ENCODE measurements around the gene TTN.

Gene TTN

DNA sequence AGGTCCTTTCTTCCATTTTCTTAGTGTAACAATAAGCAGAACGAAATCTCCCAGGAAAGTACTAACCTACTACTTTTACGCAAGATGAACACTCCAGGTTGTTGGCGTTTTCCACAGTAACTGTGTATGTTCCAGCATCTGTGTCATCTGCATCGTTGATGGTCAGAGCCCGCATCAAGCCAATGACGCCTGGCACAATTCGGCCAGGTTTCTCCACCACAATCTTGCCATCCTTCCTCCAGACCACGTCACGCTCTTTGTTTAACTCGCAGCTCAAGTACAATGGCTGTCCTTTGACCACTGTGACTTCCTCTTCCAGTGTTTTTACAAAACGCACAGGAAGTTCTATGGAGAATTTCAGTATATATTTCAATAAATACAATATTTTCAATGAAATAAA lies 171.3 kb downstream of the TTN start:
- DNase-seq, result no peak

DNA sequence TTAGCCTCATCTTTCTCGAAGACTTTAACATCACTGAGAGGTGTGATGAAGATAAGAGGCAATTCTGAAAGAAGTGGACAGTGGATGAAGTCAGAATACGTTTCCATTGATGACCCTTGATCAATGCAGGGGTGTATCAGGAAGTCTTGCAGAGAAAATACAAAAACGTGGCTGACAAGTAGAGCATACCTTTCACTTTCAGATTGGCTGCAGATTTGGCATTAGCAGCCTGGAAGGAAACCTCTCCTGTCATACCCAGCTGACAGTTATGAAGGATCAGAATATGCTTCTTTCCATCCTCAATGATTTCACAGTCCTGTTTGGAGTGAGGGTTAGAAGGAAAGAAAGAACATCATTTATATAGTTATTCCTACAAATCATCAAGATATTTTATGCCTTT lies 174.5 kb downstream of the TTN start:
- DNase-seq, result no peak

DNA sequence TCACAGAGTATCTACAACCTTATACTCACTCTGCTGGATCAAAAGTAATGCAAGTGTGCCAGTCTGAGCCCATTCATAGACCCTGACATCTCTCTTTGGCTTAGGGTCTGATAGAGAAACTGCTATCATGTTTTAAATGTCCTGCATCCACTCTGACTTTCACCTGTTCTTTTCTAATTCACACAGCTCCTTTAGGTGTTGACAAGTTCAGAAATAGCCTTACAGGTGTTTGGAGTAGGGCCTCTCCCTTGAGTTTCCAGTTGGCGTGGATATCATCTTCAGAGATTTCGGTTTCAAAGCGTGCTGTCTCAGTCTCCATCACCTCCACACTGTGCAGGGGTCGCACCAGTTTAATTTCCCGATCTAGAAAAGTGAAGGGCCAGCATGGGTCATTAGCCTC lies 176.6 kb downstream of the TTN start:
- DNase-seq, result no peak

DNA sequence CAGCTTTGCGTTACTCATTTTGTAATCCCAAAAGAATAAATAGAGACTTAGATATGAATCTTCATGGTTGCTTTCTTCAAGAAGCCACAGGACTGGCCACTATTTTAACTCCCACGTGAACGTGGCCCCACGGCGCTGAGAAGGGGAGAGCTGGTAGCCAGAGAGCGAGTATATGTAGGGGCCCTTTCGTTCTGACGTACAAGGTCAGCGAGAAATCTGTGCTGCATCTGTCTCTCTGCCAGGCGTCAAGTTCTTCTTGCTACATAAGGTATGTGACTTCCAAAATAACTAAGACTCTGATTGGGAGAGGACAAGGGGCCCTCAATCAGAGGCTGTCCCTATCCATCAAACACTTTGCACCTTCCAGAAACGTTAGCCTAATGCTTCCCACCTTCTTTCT lies 177.8 kb downstream of the TTN start:
- DNase-seq, result no peak

DNA sequence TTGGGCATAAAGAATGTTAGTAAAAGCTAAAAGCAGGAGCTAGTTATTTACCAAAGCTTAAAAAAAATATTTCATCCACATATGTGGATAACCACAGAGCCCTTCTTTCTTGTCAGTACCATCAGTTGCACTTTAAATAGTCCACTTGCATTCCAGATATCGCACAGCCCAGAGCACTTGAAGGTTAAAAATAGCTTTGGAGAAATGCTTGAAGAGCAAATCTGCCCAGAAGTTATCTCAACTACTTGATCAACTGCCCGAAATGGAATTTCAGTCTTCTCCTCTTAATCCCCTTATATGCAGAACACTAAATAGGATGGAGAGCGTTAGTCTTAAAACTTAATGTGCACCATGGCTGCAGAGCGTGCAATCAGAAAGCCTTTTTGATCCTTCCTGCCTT lies 178.6 kb downstream of the TTN start:
- DNase-seq, result no peak

DNA sequence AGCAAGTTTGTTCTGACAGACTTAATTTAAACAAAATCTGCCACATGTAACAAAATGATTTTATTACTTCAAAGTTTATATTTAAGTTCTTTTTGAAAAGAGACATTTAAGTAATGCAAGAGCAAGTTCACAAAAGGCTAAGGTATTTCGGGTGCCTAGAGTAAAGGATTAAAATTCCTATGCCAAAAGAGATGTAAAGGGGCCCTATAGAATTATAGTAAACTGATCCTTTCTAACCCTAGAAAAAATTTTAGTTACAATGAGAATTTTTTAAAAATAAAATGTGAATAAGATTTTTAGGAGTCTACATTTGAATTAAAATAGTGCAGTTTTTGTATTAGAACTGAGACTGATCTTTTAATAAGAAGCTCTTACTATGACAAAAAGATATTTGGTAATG lies 179.8 kb downstream of the TTN start:
- DNase-seq, result no peak

DNA sequence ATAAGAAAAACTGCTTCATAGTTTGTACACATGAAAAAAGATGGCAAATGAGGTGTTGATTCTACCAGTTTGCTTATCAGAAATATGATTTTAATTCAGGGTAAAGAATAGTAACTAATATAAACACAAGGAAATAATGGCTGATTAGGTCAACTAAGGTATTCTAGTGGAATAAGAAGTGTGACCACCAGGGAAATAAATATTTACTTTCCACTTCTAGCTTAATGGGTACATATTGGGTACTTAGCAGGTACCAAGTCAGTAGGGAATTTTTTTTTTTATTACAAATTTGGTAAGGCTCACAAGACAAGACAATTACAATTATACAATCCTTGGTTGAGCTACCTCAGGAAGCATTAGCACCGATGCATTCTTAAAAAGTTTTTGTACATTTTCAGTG lies 191.3 kb downstream of the TTN start:
- no peak for DNase-seq

DNA sequence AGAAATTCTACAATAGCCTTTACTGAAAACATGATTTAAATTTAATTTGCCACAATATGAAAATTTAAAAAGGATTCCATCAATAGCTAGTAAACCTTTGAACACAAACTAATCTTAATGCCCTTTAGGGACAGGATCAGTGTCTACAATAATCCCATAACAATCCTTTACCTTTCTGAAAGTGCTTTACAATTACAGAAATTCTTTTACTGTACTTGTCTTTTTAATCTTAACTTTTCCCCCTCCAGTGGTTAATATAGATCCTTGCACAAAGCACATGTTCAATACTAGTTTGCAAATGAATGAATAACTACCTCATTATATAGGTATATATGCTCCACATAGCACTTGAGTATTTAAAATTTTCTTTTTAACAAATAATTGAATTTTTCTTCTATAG lies 204.3 kb downstream of the TTN start:
- no peak for DNase-seq

DNA sequence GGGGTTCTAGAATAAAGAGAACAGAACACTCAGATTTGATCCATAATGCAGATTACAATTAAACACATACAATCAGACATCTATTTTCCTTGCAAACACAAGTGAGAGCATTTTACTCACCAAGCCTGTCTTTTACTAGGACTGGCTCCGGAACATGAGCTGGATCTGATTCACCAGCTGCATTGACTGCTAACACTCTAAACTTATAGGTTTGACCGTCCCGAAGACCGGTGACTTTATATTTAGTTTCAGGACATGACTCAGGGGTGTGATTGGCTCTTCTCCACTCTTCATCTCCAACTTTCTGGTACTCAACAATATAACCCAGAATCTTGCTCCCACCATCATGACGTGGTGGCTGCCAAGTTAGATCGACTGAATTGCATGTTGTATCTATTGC lies 214.6 kb downstream of the TTN start:
- no peak for DNase-seq

DNA sequence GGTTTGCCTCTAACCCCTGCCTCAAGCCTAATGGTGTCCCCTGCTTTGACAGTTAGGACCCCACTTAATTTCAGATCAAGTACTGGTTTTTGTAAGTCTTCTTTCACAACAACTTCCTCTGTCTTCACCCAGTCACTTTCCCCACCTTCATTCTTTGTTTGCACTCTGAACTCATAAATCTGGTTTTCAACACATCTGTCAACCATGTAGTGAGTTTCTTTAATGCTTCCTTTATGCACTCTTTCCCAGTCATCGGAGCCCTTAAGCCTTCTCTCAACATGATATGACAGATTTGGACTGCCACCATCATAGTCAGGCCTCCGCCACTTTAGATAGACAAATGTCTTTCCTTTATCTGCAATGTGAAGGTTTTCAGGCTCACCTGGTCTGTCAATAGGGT lies 217.9 kb downstream of the TTN start:
- DNase-seq, result no peak

DNA sequence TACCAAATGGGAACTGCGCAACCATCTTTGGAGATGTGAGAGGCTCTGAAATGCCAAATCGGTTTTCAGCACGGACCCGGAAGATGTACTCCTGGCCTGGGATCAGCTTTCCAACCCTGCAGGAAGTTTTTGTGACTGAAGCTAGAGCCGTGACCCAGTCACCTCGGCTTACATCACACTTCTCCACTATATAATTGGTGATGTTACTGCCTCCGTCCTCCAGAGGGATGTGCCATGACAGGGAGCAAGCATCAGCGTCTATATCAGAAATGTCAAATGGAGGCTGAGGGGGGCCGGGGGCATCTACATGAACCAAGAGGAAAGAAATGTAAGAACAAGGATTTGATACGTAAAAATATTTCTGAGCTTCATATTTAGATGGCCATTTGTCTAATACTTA lies 222.6 kb downstream of the TTN start:
- DNase-seq, result no peak

DNA sequence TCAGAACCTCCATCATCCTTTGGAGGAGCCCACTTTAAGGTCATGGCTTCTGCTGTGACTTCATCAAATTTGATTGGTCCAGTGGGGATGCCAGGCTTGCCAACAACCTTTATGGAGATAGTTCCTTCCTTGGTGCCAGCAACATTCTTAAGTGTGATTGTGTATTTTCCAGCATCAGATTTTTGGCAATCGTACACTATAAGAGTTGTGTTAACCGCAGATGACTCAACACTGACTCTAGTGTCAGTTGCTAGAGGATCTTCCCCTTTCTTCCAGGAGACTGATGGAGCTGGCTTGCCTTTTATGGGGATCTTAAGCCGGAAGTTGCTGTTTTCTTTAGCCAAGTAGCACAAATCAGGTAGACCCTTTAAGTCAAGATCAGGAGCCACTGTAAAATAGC lies 228.2 kb downstream of the TTN start:
- DNase-seq, result no peak

DNA sequence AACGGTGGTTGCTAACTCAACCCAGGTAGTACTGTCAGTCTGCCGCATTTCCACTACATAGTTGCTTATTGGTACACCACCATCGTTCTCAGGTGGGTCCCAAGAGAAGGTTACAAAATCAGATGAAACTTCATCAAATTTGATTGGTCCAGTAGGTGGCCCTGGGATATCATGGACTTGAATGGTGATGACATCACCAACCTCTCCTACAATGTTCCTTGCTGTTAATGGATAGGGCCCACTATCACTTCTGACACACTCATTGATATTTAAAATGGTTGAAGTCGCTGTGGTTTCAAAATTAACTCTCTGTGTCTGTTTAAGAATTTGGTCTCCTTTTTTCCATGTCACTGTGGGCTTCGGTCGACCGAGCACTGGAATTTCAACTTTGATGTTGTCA lies 232.4 kb downstream of the TTN start:
- no peak for DNase-seq

DNA sequence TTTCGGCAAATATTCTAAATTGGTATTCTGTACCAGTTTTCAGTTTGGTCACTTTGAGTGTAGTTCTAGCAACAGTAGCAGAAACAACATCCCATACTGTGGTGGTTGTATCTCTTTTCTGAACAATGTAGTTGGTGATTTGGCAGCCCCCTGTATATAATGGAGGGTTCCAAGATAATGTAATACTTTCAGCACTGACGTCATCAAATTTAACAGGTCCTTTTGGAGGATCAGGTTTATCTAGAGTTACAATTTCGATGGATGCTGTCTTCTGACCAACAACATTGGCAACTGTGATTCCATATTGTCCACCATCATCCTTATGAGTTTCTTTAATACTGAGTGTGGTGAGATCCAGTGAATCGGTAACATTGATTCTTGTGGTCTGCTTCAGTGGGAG lies 239.0 kb downstream of the TTN start:
- no peak for DNase-seq

DNA sequence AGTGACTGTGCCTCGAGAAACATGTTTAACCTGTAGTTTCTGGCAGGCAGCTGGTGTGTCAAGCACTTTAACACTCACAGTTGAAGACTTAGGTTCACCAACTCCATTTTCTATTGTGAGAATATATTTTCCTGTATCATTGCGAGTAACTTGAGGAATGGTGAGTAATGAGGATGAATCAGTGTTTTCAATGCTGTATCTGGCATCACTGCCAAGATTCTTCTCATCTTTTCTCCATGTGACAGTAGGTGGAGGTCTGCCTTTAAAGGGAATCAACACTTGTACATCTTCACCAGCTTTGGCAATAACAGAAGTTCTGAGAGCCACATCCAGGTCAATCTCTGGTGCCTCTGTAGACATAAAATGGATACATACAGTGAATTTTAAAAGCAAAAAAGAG lies 254.2 kb downstream of the TTN start:
- no peak for DNase-seq

DNA sequence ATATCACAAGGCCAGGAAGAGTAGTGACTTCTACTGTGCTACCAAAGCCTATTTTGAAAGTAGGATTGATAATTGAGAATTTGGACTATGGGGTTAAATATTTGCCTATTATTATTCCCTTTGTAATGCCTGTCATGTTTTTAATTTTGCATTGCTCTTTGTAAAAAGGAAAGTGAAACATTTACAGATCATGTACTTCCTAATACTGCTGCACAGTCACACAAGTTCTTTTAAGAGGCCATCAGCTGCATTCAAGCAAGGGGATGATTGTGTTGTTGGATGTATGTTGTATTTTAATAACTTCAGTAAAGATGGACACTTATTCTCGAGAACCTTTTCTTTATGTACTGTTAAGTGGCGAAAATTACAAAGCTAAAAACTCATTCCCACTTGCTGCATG lies 256.9 kb downstream of the TTN start:
- DNase-seq, result no peak

DNA sequence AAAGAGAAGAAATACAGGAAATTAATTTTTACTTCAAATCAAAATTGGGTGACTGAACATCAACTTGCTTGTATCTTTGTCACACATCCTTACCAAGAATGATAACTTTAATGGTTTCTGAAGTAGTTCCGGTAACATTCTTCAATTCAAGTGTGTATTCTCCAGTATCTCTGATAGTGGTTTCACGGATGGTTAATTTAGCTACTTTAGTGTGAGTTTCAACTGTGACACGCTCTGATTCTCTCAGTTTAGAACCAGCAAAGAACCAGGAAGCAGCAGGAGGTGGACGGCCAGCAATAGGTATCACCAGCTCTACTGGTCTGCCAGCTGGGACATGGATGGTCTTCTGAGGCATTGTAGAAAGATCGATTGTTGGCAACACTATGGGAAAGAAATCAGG lies 264.7 kb downstream of the TTN start:
- DNase-seq, result no peak

DNA sequence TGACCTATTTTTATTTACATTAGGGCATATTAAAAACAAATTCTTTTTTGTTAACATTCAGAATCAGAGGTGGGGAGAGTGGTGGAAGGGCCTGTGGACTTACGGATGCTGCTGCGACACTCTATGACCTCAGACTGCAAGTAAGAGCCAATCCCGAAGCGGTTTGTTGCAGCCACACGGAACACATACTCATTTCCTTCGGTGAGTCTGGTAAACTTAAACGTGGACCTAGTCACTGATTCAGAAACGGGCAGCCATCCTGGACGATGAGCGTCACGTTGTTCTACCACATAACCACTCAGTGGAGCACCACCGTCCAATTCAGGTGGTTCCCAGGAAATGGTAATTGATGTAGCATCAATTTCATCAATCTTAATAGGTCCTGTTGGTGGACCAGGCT lies 265.1 kb downstream of the TTN start:
- DNase-seq, result no peak

DNA sequence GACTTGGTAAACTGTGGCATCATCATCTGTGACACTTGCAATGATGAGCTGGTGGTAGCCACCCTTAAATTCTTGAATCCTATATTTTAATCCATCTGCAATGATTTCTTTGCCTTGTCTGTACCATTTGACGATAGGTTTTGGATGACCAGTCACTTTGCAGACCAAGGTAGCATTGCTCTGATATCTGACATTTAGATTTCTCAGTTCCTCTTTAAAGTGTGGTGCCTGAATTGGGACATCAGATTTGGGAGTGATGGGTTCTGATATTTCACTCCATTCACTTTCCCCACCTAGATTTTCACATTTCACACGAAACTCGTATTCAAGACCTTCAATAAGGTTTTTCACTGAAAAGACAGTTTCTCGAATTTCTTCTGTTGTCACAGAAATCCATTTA lies 271.2 kb downstream of the TTN start:
- no peak for DNase-seq

DNA sequence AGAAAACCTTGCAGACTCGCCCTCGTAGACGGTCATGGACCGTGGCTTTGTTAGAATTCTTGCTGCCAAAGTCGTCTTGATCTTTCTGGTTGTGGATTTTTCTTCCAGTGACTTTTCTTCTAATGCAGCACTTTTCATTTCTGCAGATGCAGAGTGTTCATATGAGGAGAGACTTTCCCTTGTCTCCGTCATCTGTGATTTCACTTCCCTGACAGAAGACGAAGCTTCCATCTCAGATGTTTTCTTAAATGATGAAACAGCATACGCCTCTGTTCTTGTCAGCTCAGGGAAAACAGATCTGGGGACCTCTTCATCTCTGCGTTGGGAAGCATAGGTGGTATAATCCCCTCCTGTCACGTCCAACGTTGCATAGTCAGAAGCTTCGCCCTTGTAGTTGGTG lies 276.1 kb downstream of the TTN start:
- no peak for DNase-seq

DNA sequence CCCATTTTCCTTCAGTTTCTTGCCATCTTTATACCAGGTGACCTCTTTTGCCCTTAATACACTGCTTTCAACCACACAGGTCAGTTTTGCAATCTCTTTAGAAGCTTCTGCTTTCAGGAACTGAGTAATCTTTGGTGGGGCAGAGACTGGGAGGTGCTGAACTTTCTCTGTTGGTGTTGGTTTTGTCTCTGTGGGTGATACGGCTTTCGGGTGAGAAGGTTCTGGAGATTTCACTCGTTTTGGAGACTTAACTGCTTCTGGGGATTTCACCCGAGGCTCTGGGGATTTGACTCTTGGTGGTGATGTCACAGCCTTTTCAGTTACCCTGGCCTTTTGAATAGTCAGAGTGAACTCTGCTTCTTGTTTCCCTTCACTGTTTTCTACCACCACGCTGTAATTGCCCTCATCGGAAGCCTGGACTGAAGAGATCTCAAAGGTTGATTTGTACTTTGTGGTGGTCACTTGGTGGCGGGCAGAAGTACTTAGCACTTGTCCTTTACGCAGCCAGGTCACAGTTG lies 276.5 kb downstream of the TTN start:
- DNase-seq, result peak; percentile 59 to 69

DNA sequence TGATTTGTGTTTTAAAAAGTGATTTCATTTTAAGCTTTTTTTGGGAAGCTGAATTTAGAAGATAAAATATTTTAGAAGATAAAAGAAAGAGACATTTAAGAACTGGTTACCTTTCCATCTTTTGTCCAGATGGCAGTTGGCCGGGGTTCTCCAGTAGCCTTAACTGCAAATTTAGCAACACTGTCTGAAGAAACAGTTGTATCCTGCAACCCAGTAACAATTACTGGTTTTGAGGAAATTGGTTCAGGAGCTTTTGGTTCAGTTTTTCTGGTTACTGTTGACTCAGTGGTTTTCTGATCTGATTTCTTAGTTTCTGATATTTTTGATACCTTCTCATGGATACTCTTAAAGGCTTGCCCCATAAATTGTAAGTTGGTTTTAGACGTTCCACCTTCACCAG lies 277.1 kb downstream of the TTN start:
- no peak for DNase-seq

DNA sequence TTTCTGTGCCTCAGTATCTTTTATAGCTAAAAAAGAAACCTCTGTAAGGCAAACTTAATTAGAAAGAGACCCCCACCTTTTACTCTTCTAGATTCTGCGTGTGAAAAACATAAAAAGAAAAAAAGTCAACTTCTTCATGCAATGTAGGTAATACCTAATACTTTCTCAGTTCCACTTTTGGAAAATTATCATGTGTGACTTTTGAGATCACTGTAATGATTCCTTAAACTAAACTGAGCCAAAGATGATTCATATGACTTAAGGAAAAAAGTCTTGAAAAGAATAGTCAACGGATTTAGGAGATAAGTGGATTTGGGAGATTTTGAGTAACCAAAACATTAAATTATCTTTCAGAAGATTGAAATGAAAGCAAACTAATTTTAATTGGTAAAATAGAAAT lies 278.0 kb downstream of the TTN start:
- no peak for DNase-seq

DNA sequence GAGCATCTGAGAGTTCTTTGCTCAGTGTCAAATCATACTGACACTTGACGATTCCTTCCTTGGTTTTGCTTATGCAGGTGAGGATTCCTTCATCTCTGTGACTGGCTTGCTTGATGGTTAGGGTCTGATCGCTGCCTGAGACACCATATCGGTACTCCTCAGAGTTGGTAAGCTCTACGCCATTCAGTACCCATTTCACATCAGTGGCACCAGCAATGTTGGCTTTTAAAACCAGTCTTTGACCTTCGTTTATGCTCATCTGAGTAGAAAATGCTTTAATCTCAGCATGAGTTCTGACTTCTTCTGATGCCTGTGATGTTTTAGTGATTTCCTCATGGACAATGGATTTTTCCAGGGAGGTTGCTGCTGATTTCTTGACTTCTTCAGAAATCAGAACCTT lies 278.6 kb downstream of the TTN start:
- no peak for DNase-seq

DNA sequence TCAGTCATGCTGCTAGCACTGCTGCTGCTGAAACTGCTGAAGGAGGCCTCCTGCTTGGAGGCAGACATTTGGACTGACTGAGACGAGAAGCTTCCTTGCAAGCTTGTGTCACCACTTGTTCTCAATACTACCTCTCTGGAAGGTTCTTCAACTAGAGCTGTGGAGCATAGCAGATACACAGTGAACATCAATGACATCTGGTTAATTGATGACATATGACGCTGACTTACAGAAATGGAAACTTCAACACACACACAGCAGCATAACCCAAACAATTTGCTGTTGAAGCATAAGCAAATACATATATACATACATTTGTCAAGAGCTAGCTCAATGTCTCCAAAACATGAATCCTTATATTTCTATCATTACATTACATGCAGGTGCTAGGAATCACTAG lies 279.6 kb downstream of the TTN start:
- DNase-seq, result no peak

DNA sequence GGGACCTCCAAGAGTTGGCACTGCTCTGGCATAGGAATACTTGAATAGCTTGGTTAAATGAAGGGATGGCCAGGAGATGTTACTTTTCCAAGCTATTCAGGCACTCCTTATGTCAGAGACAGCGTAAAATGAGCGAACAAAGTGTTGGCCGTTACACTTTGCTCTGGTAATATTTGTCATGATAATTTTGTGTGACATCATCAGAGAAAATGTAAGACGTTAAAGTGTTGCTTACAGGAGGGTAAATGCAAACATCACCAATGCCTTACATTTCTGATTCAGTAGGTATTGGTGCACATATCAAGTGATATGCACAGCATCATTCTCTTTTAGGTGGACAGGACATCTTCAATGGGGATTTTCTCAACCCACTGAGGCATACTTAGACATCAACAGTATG lies 281.0 kb downstream of the TTN start:
- no peak for DNase-seq

All from activated T-cell treated with anti-CD3 and anti-CD28 coated beads, Interleukin-2, amount 50 U/mL, for 48 hours (primary cell).